Measurements from ENCODE around the gene MRPL2. TPM values are rescaled to one million over a fixed set of nuclear protein-coding genes. Genes with fewer than 3 reads are reported as not detected.

MRPL2 gene
- total RNA-seq, 1 donor: 20.6 TPM

- peak; percentile 64 for DNase-seq (ENCODE audit: insufficient read length, low spot score, missing footprints)
- Histone ChIP-seq H3K9me3 (ENCODE audit: low read depth, low read length) (no peaks in the 10 kb centered on the region), H3K4me3 (ENCODE audit: insufficient read depth, low read length) (no peak overlapping the region), H3K4me1 (ENCODE audit: insufficient read depth, low read length) (no peaks in the 10 kb centered on the region), H2AFZ (ENCODE audit: low read length) (no peak overlapping the region), H3K27ac (ENCODE audit: low read depth, low read length) (no peak overlapping the region), H3K4me2 (ENCODE audit: insufficient read depth, low read length) (no peak overlapping the region), H3K36me3 (ENCODE audit: insufficient read depth, low read length) (peaks cover 57% of the 10 kb centered on the region), H4K20me1 (ENCODE audit: insufficient read depth, low read length) (peaks cover 2% of the 10 kb centered on the region), H3K79me2 (ENCODE audit: insufficient read depth, low read length) (peaks cover 21% of the 10 kb centered on the region), H3K27me3 (ENCODE audit: insufficient read depth, low read length) (no peaks in the 10 kb centered on the region)
- no peak for TF ChIP-seq CTCF (IDR thresholded peaks at IDR 0.05; ENCODE audit: extremely low read depth, low read depth, low read length)
Observed at GRCh38 chr6:43007126-43007525, 52.1 kb downstream of the MRPL2 start.

- H3K27ac ChIP-seq (ENCODE audit: low read depth, low read length): no peak overlapping the region
Observed at GRCh38 chr6:43006251-43006650, 53.0 kb downstream of the MRPL2 start.

GRCh38 chr6:43005844-43006243, 53.4 kb downstream of the MRPL2 start:
- Histone ChIP-seq H3K36me3 (ENCODE audit: insufficient read depth, low read length) (peaks cover 47% of the 10 kb centered on the region), H3K4me1 (ENCODE audit: insufficient read depth, low read length) (no peaks in the 10 kb centered on the region), H3K79me2 (ENCODE audit: insufficient read depth, low read length) (peaks cover 8% of the 10 kb centered on the region)

More at GRCh38 chr6:43006251-43006650, 53.0 kb downstream of the MRPL2 start:
- no peak overlapping the region for H3K4me2 ChIP-seq (ENCODE audit: insufficient read depth, low read length)
- H3K36me3 ChIP-seq (ENCODE audit: insufficient read depth, low read length): peaks cover 51% of the 10 kb centered on the region
- TF ChIP-seq CTCF (IDR thresholded peaks at IDR 0.05; ENCODE audit: extremely low read depth, low read depth, low read length): no peak
- no peaks in the 10 kb centered on the region for H3K27me3 ChIP-seq (ENCODE audit: insufficient read depth, low read length)
- no peak for DNase-seq (ENCODE audit: insufficient read length, low spot score, missing footprints)
- no peaks in the 10 kb centered on the region for H3K4me1 ChIP-seq (ENCODE audit: insufficient read depth, low read length)
- no peaks in the 10 kb centered on the region for H3K9me3 ChIP-seq (ENCODE audit: low read depth, low read length)
- H4K20me1 ChIP-seq (ENCODE audit: insufficient read depth, low read length): no peaks in the 10 kb centered on the region
- H3K79me2 ChIP-seq (ENCODE audit: insufficient read depth, low read length): peaks cover 12% of the 10 kb centered on the region
- no peak overlapping the region for H3K4me3 ChIP-seq (ENCODE audit: insufficient read depth, low read length)
- H2AFZ ChIP-seq (ENCODE audit: low read length): no peak overlapping the region

More at GRCh38 chr6:43005844-43006243, 53.4 kb downstream of the MRPL2 start:
- Histone ChIP-seq H4K20me1 (ENCODE audit: insufficient read depth, low read length) (peaks cover 3% of the 10 kb centered on the region), H3K27ac (ENCODE audit: low read depth, low read length) (no peak overlapping the region), H3K4me2 (ENCODE audit: insufficient read depth, low read length) (no peak overlapping the region), H3K9me3 (ENCODE audit: low read depth, low read length) (no peaks in the 10 kb centered on the region), H2AFZ (ENCODE audit: low read length) (no peak overlapping the region), H3K4me3 (ENCODE audit: insufficient read depth, low read length) (no peak overlapping the region), H3K27me3 (ENCODE audit: insufficient read depth, low read length) (no peaks in the 10 kb centered on the region)
- DNase-seq (ENCODE audit: insufficient read length, low spot score, missing footprints): no peak
- no peak for TF ChIP-seq CTCF (IDR thresholded peaks at IDR 0.05; ENCODE audit: extremely low read depth, low read depth, low read length)

Other genes with a start within 250 kb of the MRPL2 start
- 112 and 128 TPM in 2 replicates for gene RPL7L1, start 179.8 kb downstream of the MRPL2 start, total RNA-seq
- not detected in 2 replicates for gene PTCRA, start 143.4 kb downstream of the MRPL2 start, total RNA-seq
- gene CNPY3, start 130.0 kb downstream of the MRPL2 start, total RNA-seq: 33.3 TPM in 2 replicates
- 0.72 and 0.88 TPM in 2 replicates for gene GNMT, start 98.7 kb downstream of the MRPL2 start, total RNA-seq
- 15.3 and 23.5 TPM in 2 replicates for gene PEX6, start 80.3 kb downstream of the MRPL2 start, total RNA-seq
- gene PPP2R5D, start 74.9 kb downstream of the MRPL2 start, total RNA-seq: 30.8 and 36.8 TPM in 2 replicates
- gene MEA1, start 45.5 kb downstream of the MRPL2 start, total RNA-seq: 42.4 and 47.4 TPM in 2 replicates
- gene KLHDC3, start 45.2 kb downstream of the MRPL2 start, total RNA-seq: 122 and 123 TPM in 2 replicates
- 84.0 and 90.2 TPM in 2 replicates for gene RRP36, start 37.8 kb downstream of the MRPL2 start, total RNA-seq
- 46.9 and 48.5 TPM in 2 replicates for gene CUL7, start 5.6 kb downstream of the MRPL2 start, total RNA-seq
- gene KLC4, start 197 bp upstream of the MRPL2 start, total RNA-seq: 17.7 and 20.3 TPM in 2 replicates
- gene PTK7, start 16.9 kb upstream of the MRPL2 start, total RNA-seq: 183 and 190 TPM in 2 replicates
- 17.7 and 20.6 TPM in 2 replicates for gene SRF, start 111.8 kb upstream of the MRPL2 start, total RNA-seq
- 34.4 and 34.5 TPM in 2 replicates for gene CUL9, start 122.8 kb upstream of the MRPL2 start, total RNA-seq
- gene DNPH1, start 170.0 kb upstream of the MRPL2 start, total RNA-seq: 32.9 and 33.3 TPM in 2 replicates
- under 0.01 TPM in 1 of 2 replicates, not detected in the other for gene TTBK1, start 184.0 kb upstream of the MRPL2 start, total RNA-seq
- gene SLC22A7, start 238.8 kb upstream of the MRPL2 start, total RNA-seq: not detected in 2 replicates
- 0.59 TPM in 1 of 2 replicates, not detected in the other for gene CRIP3, start 249.4 kb upstream of the MRPL2 start, total RNA-seq

Data from osteoblast (primary cell).